GM12878 (cell line): ENCODE data around the gene IKZF1. TPM values are rescaled to one million over a fixed set of nuclear protein-coding genes. Genes with fewer than 3 reads are reported as not detected.

Experiments
- ATF7 ChIP-seq: fragments of 450-650 bp; IDR thresholded peaks from 2 replicates; pipeline ENCODE4 v1.6.1; 2016; ENCODE audit warnings: low read depth, mild to moderate bottlenecking
- BCL11A ChIP-seq: IDR thresholded peaks from 2 replicates; pipeline ENCODE4 v1.6.1; 2011; ENCODE audit warnings: low read depth, low read length
- BHLHE40 ChIP-seq, 2 experiments: fragments of 450-650 bp in 1 of 2; IDR thresholded peaks; 2 replicates each; pipeline ENCODE4 v1.6.1; 2011 to 2017; ENCODE audit warnings: low read depth in 2 of 2, borderline replicate concordance in 1 of 2, improper control_type of control experiment in 1 of 2, low read length in 1 of 2, mild to moderate bottlenecking in 1 of 2
- CBX5 ChIP-seq: sonication (generic); IDR thresholded peaks from 2 replicates; pipeline ENCODE4 v1.6.1; 2016; ENCODE audit warnings: low read depth, moderate library complexity, mild to moderate bottlenecking, inconsistent platforms
- CHD1 ChIP-seq: IDR thresholded peaks from 2 replicates; pipeline ENCODE4 v1.6.1; 2012; ENCODE audit warnings: low read depth, low read length, improper control_type of control experiment
- HSF1 ChIP-seq: fragments of 150-350 bp; IDR thresholded peaks from 2 replicates; pipeline ENCODE4 v1.6.1; 2014; ENCODE audit warnings: mild to moderate bottlenecking, low read depth, low read length
- JUNB ChIP-seq: IDR thresholded peaks from 2 replicates; pipeline ENCODE4 v1.6.1; 2016; ENCODE audit warnings: antibody characterized with exemption, mild to moderate bottlenecking
- MEF2B ChIP-seq: fragments of 450-650 bp; IDR thresholded peaks from 2 replicates; pipeline ENCODE4 v1.6.1; 2018; ENCODE audit warnings: mild to moderate bottlenecking, moderate library complexity; ENCODE audit not compliant: partially characterized antibody, poor library complexity, severe bottlenecking
- MTA3 ChIP-seq: IDR thresholded peaks from 2 replicates; pipeline ENCODE4 v1.6.1; 2012; ENCODE audit warnings: low read length, inconsistent platforms, borderline replicate concordance
- RCOR1 ChIP-seq: conservative IDR thresholded peaks from 2 replicates; pipeline ENCODE4 v1.6.1; 2012; ENCODE audit warnings: low read depth, low read length, improper control_type of control experiment
- RELA ChIP-seq: fragments of 450-650 bp; IDR thresholded peaks from 2 replicates; pipeline ENCODE4 v1.8.0; 2014; ENCODE audit warnings: borderline replicate concordance; ENCODE audit not compliant: partially characterized antibody
- RUNX3 ChIP-seq: IDR thresholded peaks from 2 replicates; pipeline ENCODE4 v1.6.1; 2012; ENCODE audit warnings: low read length, inconsistent platforms
- SUPT20H ChIP-seq: IDR thresholded peaks from 2 replicates; pipeline ENCODE4 v1.6.1; 2011; ENCODE audit warnings: low read depth, mild to moderate bottlenecking, low read length, moderate library complexity, borderline replicate concordance; ENCODE audit not compliant: control insufficient read depth
- ZBTB11 ChIP-seq: fragments of 450-650 bp; formaldehyde crosslinking; IDR thresholded peaks from 2 replicates; pipeline ENCODE4 v1.5.0; 2022; ENCODE audit warnings: mild to moderate bottlenecking, missing genetic modification characterization
- polyA plus RNA-seq, 11 experiments: library from polyadenylated mRNA; depleted of rRNA in 4 of 11; unstranded in 6 of 11; stranded (reverse) in 5 of 11; fragments of >200 nt; fragmentation: Nextera tagmentation in 4 of 11; fragmentation: Illumina TruSeq in 1 of 11; extraction: Ambion mirVana in 4 of 11; extraction: Trizol in 1 of 11; gene quantifications; 1 replicate in 1 of 11; 2 replicates in 10 of 11; pipeline versions ENCODE4 v1.2.1 to v1.2.3, GENCODE V29; 2011 to 2016; ENCODE audit warnings: inconsistent platforms in 2 of 11, missing spikeins in 2 of 11, low read depth in 1 of 11
- total RNA-seq, 4 experiments: library from RNA; depleted of rRNA in 3 of 4; stranded (reverse); fragments of >200 nt in 3 of 4; fragmentation: Illumina TruSeq in 1 of 4; extraction: Trizol in 1 of 4; gene quantifications; 2 replicates each; pipeline versions ENCODE4 v1.2.1 to v1.2.3, GENCODE V29; 2013 to 2021
- TF ChIP-seq, protein P1 (sequence below): fragments of 450-650 bp; IDR thresholded peaks from 2 replicates; pipeline ENCODE4 v1.6.1; 2017; ENCODE audit warnings: low read depth, mild to moderate bottlenecking, moderate library complexity
- TF ChIP-seq, protein P2 (sequence below): IDR thresholded peaks from 2 replicates; pipeline ENCODE4 v1.6.1; 2011; ENCODE audit warnings: mild to moderate bottlenecking, low read depth, low read length, moderate library complexity; ENCODE audit not compliant: insufficient replicate concordance
- TF ChIP-seq, protein P3 (sequence below): IDR thresholded peaks from 2 replicates; pipeline ENCODE4 v1.6.1; 2012; ENCODE audit warnings: improper control_type of control experiment, low read depth, low read length; ENCODE audit not compliant: insufficient replicate concordance

IKZF1 gene
- total and polyA plus RNA-seq, 10 of the 15 experiments (the other 5 are each of a cell fraction or from before 2014, with no cell fraction given) = 27.2 to 125 (median 71.6) TPM

DNA sequence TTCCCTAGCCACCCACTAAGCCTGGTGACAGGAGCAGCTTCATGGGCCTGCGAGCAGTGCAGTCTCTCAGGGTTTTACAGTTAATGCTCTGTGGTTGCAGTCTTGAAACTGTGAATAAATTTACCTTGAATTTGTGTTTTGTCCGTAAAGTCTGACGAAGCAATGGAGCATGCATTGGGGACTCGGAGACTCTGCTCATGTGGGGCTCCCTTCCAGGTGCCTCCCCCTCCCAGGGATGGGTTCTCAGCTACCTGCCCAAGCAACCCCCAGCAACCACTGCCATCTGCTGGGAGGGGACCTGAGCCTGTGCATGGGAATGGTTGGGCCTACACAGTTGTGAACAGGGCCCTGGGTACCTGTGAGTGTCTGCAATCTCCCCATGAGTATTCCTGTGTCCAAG, 36.3 kb upstream of the IKZF1 start (continued):
- no peak for TF ChIP-seq CHD1
- no peak for TF ChIP-seq SUPT20H
- no peak for TF ChIP-seq ATF7
- TF ChIP-seq, protein P1, sequence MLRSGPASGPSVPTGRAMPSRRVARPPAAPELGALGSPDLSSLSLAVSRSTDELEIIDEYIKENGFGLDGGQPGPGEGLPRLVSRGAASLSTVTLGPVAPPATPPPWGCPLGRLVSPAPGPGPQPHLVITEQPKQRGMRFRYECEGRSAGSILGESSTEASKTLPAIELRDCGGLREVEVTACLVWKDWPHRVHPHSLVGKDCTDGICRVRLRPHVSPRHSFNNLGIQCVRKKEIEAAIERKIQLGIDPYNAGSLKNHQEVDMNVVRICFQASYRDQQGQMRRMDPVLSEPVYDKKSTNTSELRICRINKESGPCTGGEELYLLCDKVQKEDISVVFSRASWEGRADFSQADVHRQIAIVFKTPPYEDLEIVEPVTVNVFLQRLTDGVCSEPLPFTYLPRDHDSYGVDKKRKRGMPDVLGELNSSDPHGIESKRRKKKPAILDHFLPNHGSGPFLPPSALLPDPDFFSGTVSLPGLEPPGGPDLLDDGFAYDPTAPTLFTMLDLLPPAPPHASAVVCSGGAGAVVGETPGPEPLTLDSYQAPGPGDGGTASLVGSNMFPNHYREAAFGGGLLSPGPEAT = peak; percentile 15; the same call in 1 of the 2 replicates
- no peak for TF ChIP-seq BHLHE40 (IDR thresholded peaks at IDR 0.05; ENCODE audit: borderline replicate concordance in 1 of 2, low read depth in 2 of 2, low read length in 1 of 2)
- TF ChIP-seq JUNB = no peak
- no peak for TF ChIP-seq CBX5
- peak; percentile 69 for TF ChIP-seq RUNX3
- TF ChIP-seq RCOR1 = no peak
- no peak for TF ChIP-seq HSF1
- TF ChIP-seq, protein P2, sequence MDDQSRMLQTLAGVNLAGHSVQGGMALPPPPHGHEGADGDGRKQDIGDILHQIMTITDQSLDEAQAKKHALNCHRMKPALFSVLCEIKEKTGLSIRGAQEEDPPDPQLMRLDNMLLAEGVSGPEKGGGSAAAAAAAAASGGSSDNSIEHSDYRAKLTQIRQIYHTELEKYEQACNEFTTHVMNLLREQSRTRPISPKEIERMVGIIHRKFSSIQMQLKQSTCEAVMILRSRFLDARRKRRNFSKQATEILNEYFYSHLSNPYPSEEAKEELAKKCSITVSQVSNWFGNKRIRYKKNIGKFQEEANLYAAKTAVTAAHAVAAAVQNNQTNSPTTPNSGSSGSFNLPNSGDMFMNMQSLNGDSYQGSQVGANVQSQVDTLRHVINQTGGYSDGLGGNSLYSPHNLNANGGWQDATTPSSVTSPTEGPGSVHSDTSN = no peak
- TF ChIP-seq, protein P3, sequence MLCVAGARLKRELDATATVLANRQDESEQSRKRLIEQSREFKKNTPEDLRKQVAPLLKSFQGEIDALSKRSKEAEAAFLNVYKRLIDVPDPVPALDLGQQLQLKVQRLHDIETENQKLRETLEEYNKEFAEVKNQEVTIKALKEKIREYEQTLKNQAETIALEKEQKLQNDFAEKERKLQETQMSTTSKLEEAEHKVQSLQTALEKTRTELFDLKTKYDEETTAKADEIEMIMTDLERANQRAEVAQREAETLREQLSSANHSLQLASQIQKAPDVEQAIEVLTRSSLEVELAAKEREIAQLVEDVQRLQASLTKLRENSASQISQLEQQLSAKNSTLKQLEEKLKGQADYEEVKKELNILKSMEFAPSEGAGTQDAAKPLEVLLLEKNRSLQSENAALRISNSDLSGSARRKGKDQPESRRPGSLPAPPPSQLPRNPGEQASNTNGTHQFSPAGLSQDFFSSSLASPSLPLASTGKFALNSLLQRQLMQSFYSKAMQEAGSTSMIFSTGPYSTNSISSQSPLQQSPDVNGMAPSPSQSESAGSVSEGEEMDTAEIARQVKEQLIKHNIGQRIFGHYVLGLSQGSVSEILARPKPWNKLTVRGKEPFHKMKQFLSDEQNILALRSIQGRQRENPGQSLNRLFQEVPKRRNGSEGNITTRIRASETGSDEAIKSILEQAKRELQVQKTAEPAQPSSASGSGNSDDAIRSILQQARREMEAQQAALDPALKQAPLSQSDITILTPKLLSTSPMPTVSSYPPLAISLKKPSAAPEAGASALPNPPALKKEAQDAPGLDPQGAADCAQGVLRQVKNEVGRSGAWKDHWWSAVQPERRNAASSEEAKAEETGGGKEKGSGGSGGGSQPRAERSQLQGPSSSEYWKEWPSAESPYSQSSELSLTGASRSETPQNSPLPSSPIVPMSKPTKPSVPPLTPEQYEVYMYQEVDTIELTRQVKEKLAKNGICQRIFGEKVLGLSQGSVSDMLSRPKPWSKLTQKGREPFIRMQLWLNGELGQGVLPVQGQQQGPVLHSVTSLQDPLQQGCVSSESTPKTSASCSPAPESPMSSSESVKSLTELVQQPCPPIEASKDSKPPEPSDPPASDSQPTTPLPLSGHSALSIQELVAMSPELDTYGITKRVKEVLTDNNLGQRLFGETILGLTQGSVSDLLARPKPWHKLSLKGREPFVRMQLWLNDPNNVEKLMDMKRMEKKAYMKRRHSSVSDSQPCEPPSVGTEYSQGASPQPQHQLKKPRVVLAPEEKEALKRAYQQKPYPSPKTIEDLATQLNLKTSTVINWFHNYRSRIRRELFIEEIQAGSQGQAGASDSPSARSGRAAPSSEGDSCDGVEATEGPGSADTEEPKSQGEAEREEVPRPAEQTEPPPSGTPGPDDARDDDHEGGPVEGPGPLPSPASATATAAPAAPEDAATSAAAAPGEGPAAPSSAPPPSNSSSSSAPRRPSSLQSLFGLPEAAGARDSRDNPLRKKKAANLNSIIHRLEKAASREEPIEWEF = no peak
- no peak for TF ChIP-seq RELA
- TF ChIP-seq ZBTB11 (CRISPR knock-in tag) = no peak
- no peak for TF ChIP-seq MTA3
- peak; percentile 11 for TF ChIP-seq MEF2B
- no peak for TF ChIP-seq BCL11A
